GM23338 (cell line): ENCODE results near the gene SLC50A1. TPM values are rescaled to one million over a fixed set of nuclear protein-coding genes. Genes with fewer than 3 reads are reported as not detected.

Experiments
- ATAC-seq: fragments of 200-7000 bp; cut with Tn5 transposase; 3 replicates; pipeline ENCODE4 v1.9.1; 2020
- DNase-seq: peaks from one replicate; pipeline ENCODE4 v3.0.0-alpha.2; 2015; ENCODE audit warnings: low spot score
- H2AFZ ChIP-seq: fragments of 200-600 bp; sonication (generic); 2 replicates; pipeline ENCODE4 v1.8.0; 2016; ENCODE audit warnings: antibody characterized with exemption, mild to moderate bottlenecking, moderate library complexity
- H3F3A ChIP-seq: fragments of 200-600 bp; sonication (generic); replicated peaks from 2 replicates; pipeline ENCODE4 v1.8.0; 2017; ENCODE audit warnings: antibody characterized with exemption, mixed run types, low read depth
- H3K27ac ChIP-seq: fragments of 200-600 bp; sonication (generic); 2 replicates; pipeline ENCODE4 v1.6.1; 2016; ENCODE audit warnings: low read depth
- H3K27me3 ChIP-seq: fragments of 200-600 bp; sonication (generic); 2 replicates; pipeline ENCODE4 v1.8.0; 2016; ENCODE audit warnings: mild to moderate bottlenecking, mixed run types, moderate library complexity; ENCODE audit not compliant: insufficient read depth
- H3K36me3 ChIP-seq: fragments of 200-600 bp; sonication (generic); 2 replicates; pipeline ENCODE4 v1.8.0; 2016; ENCODE audit warnings: mild to moderate bottlenecking; ENCODE audit not compliant: insufficient read depth
- H3K4me1 ChIP-seq: fragments of 200-600 bp; sonication (generic); 2 replicates; pipeline ENCODE4 v1.8.0; 2016; ENCODE audit warnings: mild to moderate bottlenecking, moderate library complexity; ENCODE audit not compliant: insufficient read depth
- H3K4me2 ChIP-seq: fragments of 200-600 bp; sonication (generic); 2 replicates; pipeline ENCODE4 v1.7.1; 2017; ENCODE audit warnings: mixed run types
- H3K4me3 ChIP-seq: fragments of 200-600 bp; sonication (generic); 2 replicates; pipeline ENCODE4 v1.6.1; 2016; ENCODE audit warnings: mixed run types
- H3K79me2 ChIP-seq: fragments of 200-600 bp; sonication (generic); replicated peaks from 2 replicates; pipeline ENCODE4 v1.8.0; 2017; ENCODE audit warnings: mild to moderate bottlenecking; ENCODE audit not compliant: insufficient read depth
- H3K9me2 ChIP-seq: fragments of 200-600 bp; sonication (generic); 2 replicates; pipeline ENCODE4 v1.8.0; 2017; ENCODE audit not compliant: insufficient read depth
- H4K20me1 ChIP-seq: fragments of 200-600 bp; sonication (generic); replicated peaks from 2 replicates; pipeline ENCODE4 v1.8.0; 2017; ENCODE audit warnings: mild to moderate bottlenecking; ENCODE audit not compliant: insufficient read depth
- H3K27ac Mint-ChIP-seq: 2 replicates; pipeline ENCODE4 v1.8.0; 2020; ENCODE audit warnings: inconsistent platforms, mild to moderate bottlenecking, moderate library complexity, mixed read lengths
- H3K27me3 Mint-ChIP-seq: 3 replicates; pipeline ENCODE4 v1.8.0; 2022; ENCODE audit warnings: low read depth, mild to moderate bottlenecking, moderate library complexity, mixed read lengths, inconsistent platforms; ENCODE audit not compliant: insufficient read depth, poor library complexity
- H3K36me3 Mint-ChIP-seq: 3 replicates; pipeline ENCODE4 v1.8.0; 2021; ENCODE audit warnings: low read depth, mild to moderate bottlenecking, inconsistent platforms, moderate library complexity, mixed read lengths
- H3K4me1 Mint-ChIP-seq: 3 replicates; pipeline ENCODE4 v1.8.0; 2020; ENCODE audit warnings: mild to moderate bottlenecking, inconsistent platforms, mixed read lengths
- H3K4me3 Mint-ChIP-seq: 3 replicates; pipeline ENCODE4 v1.8.0; 2021; ENCODE audit warnings: moderate library complexity, mild to moderate bottlenecking, inconsistent platforms, mixed read lengths
- H3K9me3 Mint-ChIP-seq: 3 replicates; pipeline ENCODE4 v1.8.0; 2020; ENCODE audit warnings: moderate library complexity, mild to moderate bottlenecking, inconsistent platforms, mixed read lengths
- CREB1 ChIP-seq: fragments of 250-450 bp; sonication (Bioruptor Pico); IDR thresholded peaks from 2 replicates; pipeline ENCODE4 v1.5.0; 2020; ENCODE audit warnings: low read depth, mild to moderate bottlenecking, moderate library complexity
- CTCF ChIP-seq, 2 experiments: fragments of 200-600 bp in 1 of 2; sonication (generic) in 1 of 2; conservative IDR thresholded peaks; 2 replicates each; pipeline versions ENCODE4 v1.5.1 to v1.6.1; 2016 to 2017; ENCODE audit warnings: antibody characterized with exemption in 2 of 2, low read depth in 2 of 2, mild to moderate bottlenecking in 2 of 2, moderate library complexity in 1 of 2
- JUNB ChIP-seq: IDR thresholded peaks from one replicate; pipeline ENCODE4 v1.6.1; 2016; ENCODE audit warnings: antibody characterized with exemption; ENCODE audit not compliant: unreplicated experiment
- POLR2AphosphoS5 ChIP-seq: IDR thresholded peaks from 2 replicates; pipeline ENCODE4 v1.6.1; 2016; ENCODE audit warnings: antibody characterized with exemption, low read depth
- REST ChIP-seq: IDR thresholded peaks from one replicate; pipeline ENCODE4 v1.6.1; 2018; ENCODE audit warnings: antibody characterized with exemption; ENCODE audit not compliant: unreplicated experiment
- ZNF114 ChIP-seq: fragments of 250-450 bp; sonication (Bioruptor Pico); IDR thresholded peaks from 2 replicates; pipeline ENCODE4 v1.5.0; 2020; ENCODE audit warnings: mild to moderate bottlenecking, moderate library complexity
- ZNF462 ChIP-seq: fragments of 250-450 bp; sonication (Bioruptor Pico); IDR thresholded peaks from 2 replicates; pipeline ENCODE4 v1.5.0; 2020; ENCODE audit warnings: mild to moderate bottlenecking, moderate library complexity
- polyA plus RNA-seq: library from polyadenylated mRNA; unstranded; fragments of >200 nt; fragmentation: Nextera tagmentation; extraction: Ambion mirVana; gene quantifications from 2 replicates; pipeline ENCODE4 v1.2.1, GENCODE V29; 2016
- total RNA-seq: library from RNA; depleted of rRNA; stranded (reverse); fragments of >200 nt; shearing (Covaris generic); gene quantifications from 2 replicates; pipeline ENCODE4 v1.2.3, GENCODE V29; 2014

Gene SLC50A1
- total and polyA plus RNA-seq, 2 experiments from 2014 or later = 30.0 to 63.9 TPM

- H3K4me3 Mint-ChIP-seq = no peak overlapping the region
- DNase-seq = no peak
- Histone ChIP-seq H3K79me2 (no peaks in the 10 kb centered on the region), H4K20me1 (no peaks in the 10 kb centered on the region), H3K27me3 (peaks cover 8% of the 10 kb centered on the region), H3K27ac (no peak overlapping the region), H3K4me3 (no peak overlapping the region), H3K36me3 (no peaks in the 10 kb centered on the region), H3K4me2 (no peak overlapping the region), H3K9me2 (no peaks in the 10 kb centered on the region), H3K4me1 (peaks cover 4% of the 10 kb centered on the region; the same call in 1 of the 2 replicates), H3F3A (0 out of 2 replicates have a peak, but pooled peaks cover 3% of the 10 kb centered on the region), H2AFZ (no peak overlapping the region)
- 0 out of 3 replicates have a peak, but pooled peaks cover 2% of the 10 kb centered on the region for H3K4me1 Mint-ChIP-seq
- no peaks in the 10 kb centered on the region for H3K36me3 Mint-ChIP-seq
- peaks cover 19% of the 10 kb centered on the region for H3K27me3 Mint-ChIP-seq
- no peak for ATAC-seq
- TF ChIP-seq JUNB (no peak), POLR2AphosphoS5 (no peak), ZNF462 (CRISPR knock-in tag) (no peak), CTCF (conservative IDR thresholded peaks at IDR 0.05; ENCODE audit: low read depth in 2 of 2) (no peak), CREB1 (CRISPR knock-in tag) (no peak), REST (no peak), ZNF114 (no peak)
- H3K27ac Mint-ChIP-seq = no peak overlapping the region
- H3K9me3 Mint-ChIP-seq = no peaks in the 10 kb centered on the region
Measured at GRCh38 chr1:155116113-155116764, 19.4 kb upstream of the SLC50A1 start.
